ENCODE results near the gene ZBTB5. TPM values are rescaled to one million over a fixed set of nuclear protein-coding genes. Genes with fewer than 3 reads are reported as not detected.
A peak's percentile ranks its signal among the peaks of the same experiment; 100 is the strongest.

The ZBTB5 gene
- total and polyA plus RNA-seq, 2 of the 13 experiments (the other 11 are each of a cell fraction or from before 2014, with no cell fraction given), result 12.5 to 20.5 TPM

- H3K4me1 ChIP-seq (ENCODE audit: insufficient read depth, low read length), result peaks cover 43% of the 10 kb centered on the region
- BruUV-seq (replicated peaks), result no TSS peak
Measured at GRCh38 chr9:37428345-37428744, 36.9 kb downstream of the ZBTB5 start.

GRCh38 chr9:37426846-37427245 is 38.4 kb downstream of the ZBTB5 start:
- ChIA-PET POLR2A (no interaction called here), CTCF (ENCODE audit: low intra/inter-chr PET ratio, low total read pairs) (no interaction called here)
- no peak for FAIRE-seq
- no peak overlapping the region for H3K4me2 ChIP-seq (ENCODE audit: low read depth, low read length)
- H3K27me3 ChIP-seq (ENCODE audit: control insufficient read depth in 1 of 2, insufficient read depth in 2 of 2, low read length in 2 of 2), result no peaks in the 10 kb centered on the region
- H3K36me3 ChIP-seq (replicated peaks in 1 of 2; ENCODE audit: control insufficient read depth in 1 of 2, insufficient read depth in 2 of 2, low read length in 2 of 2), result peaks cover 16 to 37% of the 10 kb centered on the region in 2 experiments; a peak in 4 of 5 replicates
- no peak for ATAC-seq
- in situ Hi-C loops (cut with HindIII; ENCODE audit: extremely low pct_ligation_motif_present, low pct_unique_long_range_greater_than_20kb), result no loop called here
- intact Hi-C loops (cut with micrococcal nuclease; ENCODE audit: unreplicated experiment), result no loop called here
- no peak for DNase-seq (ENCODE audit: low spot score)
- no peak overlapping the region for H2AFZ ChIP-seq (ENCODE audit: low read length)
- no peaks in the 10 kb centered on the region for H3K9me3 ChIP-seq (ENCODE audit: low read length)
- H3K27ac ChIP-seq (ENCODE audit: extremely low read length, insufficient read depth, low read length), result no peak overlapping the region
- no TSS peak for BruUV-seq (replicated peaks)
- H3K4me3 ChIP-seq (replicated peaks in 1 of 3; ENCODE audit: insufficient read depth in 1 of 3, low read depth in 2 of 3, low read length in 3 of 3), result no peak overlapping the region
- WGBS (ENCODE audit: low lambda C conversion rate), result 92% methylated on average over 6 of the region's 6 CpGs
- H3K9ac ChIP-seq (ENCODE audit: insufficient read depth, low read depth, low read length), result no peak overlapping the region
- H3K79me2 ChIP-seq (ENCODE audit: insufficient read depth, low read length), result peaks cover 28% of the 10 kb centered on the region
- H3K4me1 ChIP-seq (ENCODE audit: insufficient read depth, low read length), result peaks cover 47% of the 10 kb centered on the region
- peaks cover 4% of the 10 kb centered on the region; the same call in 1 of the 2 replicates for H4K20me1 ChIP-seq (ENCODE audit: insufficient read depth, low read length)
- TF ChIP-seq HNRNPK (IDR thresholded peaks at IDR 0.05; ENCODE audit: low read depth, low read length, poor library complexity, severe bottlenecking) (no peak), BATF2 (CRISPR knock-in tag; IDR thresholded peaks at IDR 0.05) (no peak), NFKBIZ (CRISPR knock-in tag; IDR thresholded peaks at IDR 0.05) (no peak), NR2C2 (CRISPR knock-in tag; IDR thresholded peaks at IDR 0.05; ENCODE audit: borderline replicate concordance) (no peak), NFYC (CRISPR knock-in tag; IDR thresholded peaks at IDR 0.05) (no peak), ZNF10 (CRISPR knock-in tag; IDR thresholded peaks at IDR 0.05; ENCODE audit: borderline replicate concordance, low read depth) (no peak), DBP (CRISPR knock-in tag; IDR thresholded peaks at IDR 0.05; ENCODE audit: not compliant biosample characterization) (no peak), PHB2 (IDR thresholded peaks at IDR 0.05; ENCODE audit: partially characterized antibody) (no peak), FOXC1 (CRISPR knock-in tag; IDR thresholded peaks at IDR 0.05; ENCODE audit: borderline replicate concordance) (no peak), THAP11 (CRISPR knock-in tag; IDR thresholded peaks at IDR 0.05) (no peak), HOXA5 (CRISPR knock-in tag; IDR thresholded peaks at IDR 0.05) (no peak), MXD3 (CRISPR knock-in tag; IDR thresholded peaks at IDR 0.05) (no peak), EHMT2 (IDR thresholded peaks at IDR 0.05; ENCODE audit: borderline replicate concordance, low read depth, low read length) (no peak), ZBTB2 (CRISPR knock-in tag; IDR thresholded peaks at IDR 0.05; ENCODE audit: low read depth) (no peak)

More at GRCh38 chr9:37428345-37428744, 36.9 kb downstream of the ZBTB5 start:
- ChIA-PET POLR2A (no interaction called here), CTCF (ENCODE audit: low intra/inter-chr PET ratio, low total read pairs) (no interaction called here)
- H3K27ac ChIP-seq (ENCODE audit: extremely low read length, insufficient read depth, low read length), result no peak overlapping the region
- no peak overlapping the region for H3K9ac ChIP-seq (ENCODE audit: insufficient read depth, low read depth, low read length)
- H3K4me2 ChIP-seq (ENCODE audit: low read depth, low read length), result no peak overlapping the region
- ATAC-seq (no peak), FAIRE-seq (no peak), DNase-seq (ENCODE audit: low spot score) (no peak)
- H2AFZ ChIP-seq (ENCODE audit: low read length), result no peak overlapping the region
- H3K36me3 ChIP-seq (replicated peaks in 1 of 2; ENCODE audit: control insufficient read depth in 1 of 2, insufficient read depth in 2 of 2, low read length in 2 of 2), result peaks cover 16 to 46% of the 10 kb centered on the region in 2 experiments; a peak in 4 of 5 replicates
- H3K9me3 ChIP-seq (ENCODE audit: low read length), result no peaks in the 10 kb centered on the region
- peaks cover 20% of the 10 kb centered on the region for H3K79me2 ChIP-seq (ENCODE audit: insufficient read depth, low read length)
- no peak for TF ChIP-seq NFATC3 (CRISPR knock-in tag; IDR thresholded peaks at IDR 0.05)
- TF ChIP-seq AGO2 (optimal IDR thresholded peaks at IDR 0.05; ENCODE audit: low read depth, low read length), result peak; percentile 28
- no peak for TF ChIP-seq ZNF816 (CRISPR knock-in tag; IDR thresholded peaks at IDR 0.05; ENCODE audit: borderline replicate concordance)
- TF ChIP-seq ZNF607 (CRISPR knock-in tag; IDR thresholded peaks at IDR 0.05; ENCODE audit: borderline replicate concordance), result no peak
- no peak for TF ChIP-seq RXRB (CRISPR knock-in tag; IDR thresholded peaks at IDR 0.05; ENCODE audit: borderline replicate concordance)
- no peak for TF ChIP-seq STAT5B (CRISPR knock-in tag; IDR thresholded peaks at IDR 0.05)
- 95% methylated on average over 12 of the region's 14 CpGs for WGBS (ENCODE audit: low lambda C conversion rate)
- H4K20me1 ChIP-seq (ENCODE audit: insufficient read depth, low read length), result peaks cover 4% of the 10 kb centered on the region; the same call in 1 of the 2 replicates
- no peak overlapping the region for H3K4me3 ChIP-seq (replicated peaks in 1 of 3; ENCODE audit: insufficient read depth in 1 of 3, low read depth in 2 of 3, low read length in 3 of 3)
- intact Hi-C loops (cut with micrococcal nuclease; ENCODE audit: unreplicated experiment) (no loop called here), in situ Hi-C loops (cut with HindIII; ENCODE audit: extremely low pct_ligation_motif_present, low pct_unique_long_range_greater_than_20kb) (no loop called here)
- no peaks in the 10 kb centered on the region for H3K27me3 ChIP-seq (ENCODE audit: control insufficient read depth in 1 of 2, insufficient read depth in 2 of 2, low read length in 2 of 2)

All from HepG2 (cell line).